HepG2 (cell line): Measurements from ENCODE around the gene SEPHS1. TPM values are rescaled to one million over a fixed set of nuclear protein-coding genes. Genes with fewer than 3 reads are reported as not detected.

Source experiments
- CREB3 ChIP-seq: sonication (generic); formaldehyde crosslinking; IDR thresholded peaks from 2 replicates; pipeline ENCODE4 v1.5.0; 2020; ENCODE audit warnings: missing genetic modification reagents
- FOXO1 ChIP-seq: sonication (generic); formaldehyde crosslinking; IDR thresholded peaks from 2 replicates; pipeline ENCODE4 v1.4.0; 2020; ENCODE audit warnings: missing genetic modification reagents
- GMEB1 ChIP-seq: sonication (generic); formaldehyde crosslinking; IDR thresholded peaks from 2 replicates; pipeline ENCODE4 v1.5.1; 2020; ENCODE audit warnings: missing genetic modification reagents, mild to moderate bottlenecking, borderline replicate concordance
- HDAC1 ChIP-seq: sonication (generic); formaldehyde crosslinking; IDR thresholded peaks from 2 replicates; pipeline ENCODE4 v1.5.1; 2020; ENCODE audit warnings: mild to moderate bottlenecking, missing genetic modification reagents
- HNF4G ChIP-seq, 2 experiments: sonication (generic) in 1 of 2; formaldehyde crosslinking in 1 of 2; IDR thresholded peaks; 2 replicates each; pipeline versions ENCODE4 v1.4.0 to v1.6.1; 2011 to 2020; ENCODE audit warnings: borderline replicate concordance in 2 of 2, low read depth in 2 of 2, mild to moderate bottlenecking in 2 of 2, low read length in 1 of 2, missing genetic modification reagents in 1 of 2, moderate library complexity in 1 of 2
- IRF1 ChIP-seq: sonication (generic); formaldehyde crosslinking; IDR thresholded peaks from 2 replicates; pipeline ENCODE4 v1.4.0; 2020; ENCODE audit warnings: low read depth, mild to moderate bottlenecking, missing genetic modification reagents
- MTF2 ChIP-seq: sonication (generic); formaldehyde crosslinking; IDR thresholded peaks from 2 replicates; pipeline ENCODE4 v1.5.0; 2020; ENCODE audit warnings: missing genetic modification reagents, borderline replicate concordance
- SMC3 ChIP-seq: IDR thresholded peaks from 2 replicates; pipeline ENCODE4 v1.6.1; 2011; ENCODE audit warnings: low read length, improper control_type of control experiment
- TBL1XR1 ChIP-seq: fragments of 150-350 bp; IDR thresholded peaks from 2 replicates; pipeline ENCODE4 v1.6.1; 2014; ENCODE audit warnings: borderline replicate concordance, low read length; ENCODE audit not compliant: partially characterized antibody
- TEF ChIP-seq: sonication (generic); formaldehyde crosslinking; IDR thresholded peaks from 2 replicates; pipeline ENCODE4 v1.5.0; 2020; ENCODE audit warnings: missing genetic modification reagents
- U2AF1 ChIP-seq: fragments of 200-400 bp; formaldehyde crosslinking; optimal IDR thresholded peaks from 2 replicates; pipeline ENCODE3; 2017; ENCODE audit warnings: mild to moderate bottlenecking, low read depth, low read length
- ZBTB42 ChIP-seq: sonication (generic); formaldehyde crosslinking; IDR thresholded peaks from 2 replicates; pipeline ENCODE4 v1.5.0; 2020; ENCODE audit warnings: mild to moderate bottlenecking, missing genetic modification reagents
- ZNF251 ChIP-seq: sonication (generic); formaldehyde crosslinking; IDR thresholded peaks from 2 replicates; pipeline ENCODE4 v1.9.0; 2021; ENCODE audit warnings: mild to moderate bottlenecking, missing genetic modification reagents
- ZNF274 ChIP-seq: sonication (generic); formaldehyde crosslinking; IDR thresholded peaks from 2 replicates; pipeline ENCODE4 v1.5.1; 2020; ENCODE audit warnings: mild to moderate bottlenecking, missing genetic modification reagents
- ZNF414 ChIP-seq: sonication (generic); formaldehyde crosslinking; IDR thresholded peaks from 2 replicates; pipeline ENCODE4 v1.5.0; 2020; ENCODE audit warnings: missing genetic modification reagents
- ZNF572 ChIP-seq: sonication (generic); formaldehyde crosslinking; IDR thresholded peaks from 2 replicates; pipeline ENCODE4 v1.5.1; 2020; ENCODE audit warnings: mild to moderate bottlenecking, missing genetic modification reagents
- ZNF616 ChIP-seq: sonication (generic); formaldehyde crosslinking; IDR thresholded peaks from 2 replicates; pipeline ENCODE4 v1.5.0; 2020; ENCODE audit warnings: low read depth, mild to moderate bottlenecking, missing genetic modification reagents
- ZNF639 ChIP-seq: conservative IDR thresholded peaks from 2 replicates; pipeline ENCODE4 v1.6.1; 2018; ENCODE audit warnings: missing genetic modification reagents
- ZNF740 ChIP-seq: sonication (generic); formaldehyde crosslinking; IDR thresholded peaks from 2 replicates; pipeline ENCODE4 v1.4.0; 2020; ENCODE audit warnings: missing genetic modification reagents
- polyA plus RNA-seq, 8 experiments: library from polyadenylated mRNA; depleted of rRNA in 3 of 8; stranded (reverse) in 7 of 8; unstranded in 1 of 8; fragments of >200 nt; fragmentation: Illumina TruSeq in 4 of 8; extraction: Trizol in 4 of 8; gene quantifications; 2 replicates each; pipeline versions ENCODE4 v1.2.1 to v1.2.3, GENCODE V29; 2011 to 2016; ENCODE audit warnings: low read depth in 4 of 8, missing spikeins in 1 of 8, mixed read lengths in 1 of 8; ENCODE audit not compliant: insufficient read depth in 1 of 8
- total RNA-seq, 5 experiments: library from RNA; depleted of rRNA; stranded (reverse); fragments of >200 nt; fragmentation: Illumina TruSeq; extraction: Trizol; gene quantifications; 2 replicates each; pipeline ENCODE4 v1.2.3, GENCODE V29; 2016; ENCODE audit warnings: low read depth in 1 of 5

The SEPHS1 gene
- total and polyA plus RNA-seq, 2 of the 13 experiments (the other 11 are each of a cell fraction or from before 2014, with no cell fraction given) = 57.8 to 61.5 TPM

GRCh38 chr10:13299437-13300287 lies 48.4 kb downstream of the SEPHS1 start, which contains the start of gene PHYH (continued):
- TF ChIP-seq HNF4G (IDR thresholded peaks at IDR 0.05; ENCODE audit: borderline replicate concordance, low read depth, low read length) = peak; percentile 31; the same call in 1 of the 2 replicates
- TF ChIP-seq HNF4G (CRISPR knock-in tag; IDR thresholded peaks at IDR 0.05; ENCODE audit: borderline replicate concordance, low read depth) = no peak
- TF ChIP-seq ZNF616 (CRISPR knock-in tag) = no peak
- peak; percentile 17; the same call in 1 of the 2 replicates for TF ChIP-seq FOXO1
- peak; percentile 85; the same call in 1 of the 2 replicates for TF ChIP-seq ZNF414 (CRISPR knock-in tag)
- no peak for TF ChIP-seq SMC3
- no peak for TF ChIP-seq ZNF274 (CRISPR knock-in tag)
- no peak for TF ChIP-seq ZNF251 (CRISPR knock-in tag)
- TF ChIP-seq GMEB1 (CRISPR knock-in tag) = no peak
- peak; percentile 71 for TF ChIP-seq HDAC1
- no peak for TF ChIP-seq TBL1XR1
- no peak for TF ChIP-seq IRF1 (CRISPR knock-in tag)
- TF ChIP-seq ZNF740 = no peak
- TF ChIP-seq TEF (CRISPR knock-in tag) = 0 out of 2 replicates have a peak, but pooled peaks have one; percentile 78
- TF ChIP-seq MTF2 (CRISPR knock-in tag) = no peak
- TF ChIP-seq CREB3 = peak; percentile 83
- TF ChIP-seq ZBTB42 (CRISPR knock-in tag) = no peak
- TF ChIP-seq ZNF572 = no peak
- no peak for TF ChIP-seq U2AF1
- peak; percentile 63 for TF ChIP-seq ZNF639
